ENCODE data around the gene KLK3. TPM values are rescaled to one million over a fixed set of nuclear protein-coding genes. Genes with fewer than 3 reads are reported as not detected.
"Not testable (repeated sequence)": the region's sequence is repeated elsewhere in the genome, so short reads cannot be mapped to it uniquely, and the experiment has no call there.

Gene KLK3
- total RNA-seq, 1 donor from 2014 or later: not detected

- no peak for DNase-seq
These were observed 14.8 kb downstream of the KLK3 start for GRCh38 chr19:50869479-50869878.

GRCh38 chr19:50870417-50871089, 15.8 kb downstream of the KLK3 start:
- DNase-seq: peak; percentile 38

DNA sequence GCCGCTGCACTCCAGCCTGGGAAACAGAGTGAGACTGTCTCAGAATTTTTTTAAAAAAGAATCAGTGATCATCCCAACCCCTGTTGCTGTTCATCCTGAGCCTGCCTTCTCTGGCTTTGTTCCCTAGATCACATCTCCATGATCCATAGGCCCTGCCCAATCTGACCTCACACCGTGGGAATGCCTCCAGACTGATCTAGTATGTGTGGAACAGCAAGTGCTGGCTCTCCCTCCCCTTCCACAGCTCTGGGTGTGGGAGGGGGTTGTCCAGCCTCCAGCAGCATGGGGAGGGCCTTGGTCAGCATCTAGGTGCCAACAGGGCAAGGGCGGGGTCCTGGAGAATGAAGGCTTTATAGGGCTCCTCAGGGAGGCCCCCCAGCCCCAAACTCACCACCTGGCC, 18.3 kb downstream of the KLK3 start, which contains the start of gene KLK2:
Gene KLK2, plus strand, starts transcription at position 384 of the 400 bp plus-strand sequence. CDS start 35 bp downstream, outside the sequence.
- no peak for DNase-seq

- DNase-seq: no peak
These were observed 19.5 kb downstream of the KLK3 start for GRCh38 chr19:50874211-50874610.

DNA sequence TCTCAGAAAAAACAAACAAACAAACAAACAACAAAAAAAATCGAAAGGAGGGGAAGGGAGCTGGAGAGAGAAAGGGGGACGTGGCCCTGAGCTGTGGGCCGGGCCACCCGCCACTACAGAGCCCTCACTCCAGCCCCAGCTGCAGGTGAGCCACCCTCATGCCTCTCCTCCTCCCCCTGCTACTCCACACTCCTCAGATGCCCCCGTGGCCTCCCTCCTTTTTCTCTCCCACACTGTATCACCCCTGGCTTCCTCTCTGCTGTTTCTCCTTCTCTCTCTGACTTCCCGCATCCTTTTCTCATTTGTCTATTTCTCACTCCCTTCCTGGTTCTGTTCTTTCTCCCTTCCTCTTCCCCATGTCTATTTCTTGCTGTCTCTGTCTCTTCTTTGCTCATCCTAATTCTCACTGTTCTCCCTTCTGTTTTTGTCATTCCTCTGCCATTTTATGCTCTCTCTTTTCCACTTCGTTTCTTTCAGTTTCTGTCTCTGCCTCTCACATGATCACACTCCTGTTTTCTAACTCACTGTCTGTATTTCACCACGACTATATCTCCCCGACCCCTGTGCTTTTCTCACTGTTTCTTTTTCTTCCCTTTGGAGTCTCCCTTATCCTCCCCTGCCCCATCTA, 21.2 kb downstream of the KLK3 start:
- DNase-seq: no peak

GRCh38 chr19:50876456-50876855, 21.7 kb downstream of the KLK3 start:
- DNase-seq: no peak

DNA sequence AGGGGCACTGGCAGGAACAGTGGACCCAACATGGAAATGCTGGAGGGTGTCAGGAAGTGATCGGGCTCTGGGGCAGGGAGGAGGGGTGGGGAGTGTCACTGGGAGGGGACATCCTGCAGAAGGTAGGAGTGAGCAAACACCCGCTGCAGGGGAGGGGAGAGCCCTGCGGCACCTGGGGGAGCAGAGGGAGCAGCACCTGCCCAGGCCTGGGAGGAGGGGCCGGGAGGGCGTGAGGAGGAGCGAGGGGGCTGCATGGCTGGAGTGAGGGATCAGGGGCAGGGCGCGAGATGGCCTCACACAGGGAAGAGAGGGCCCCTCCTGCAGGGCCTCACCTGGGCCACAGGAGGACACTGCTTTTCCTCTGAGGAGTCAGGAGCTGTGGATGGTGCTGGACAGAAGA, 22.6 kb downstream of the KLK3 start:
- DNase-seq: no peak

DNA sequence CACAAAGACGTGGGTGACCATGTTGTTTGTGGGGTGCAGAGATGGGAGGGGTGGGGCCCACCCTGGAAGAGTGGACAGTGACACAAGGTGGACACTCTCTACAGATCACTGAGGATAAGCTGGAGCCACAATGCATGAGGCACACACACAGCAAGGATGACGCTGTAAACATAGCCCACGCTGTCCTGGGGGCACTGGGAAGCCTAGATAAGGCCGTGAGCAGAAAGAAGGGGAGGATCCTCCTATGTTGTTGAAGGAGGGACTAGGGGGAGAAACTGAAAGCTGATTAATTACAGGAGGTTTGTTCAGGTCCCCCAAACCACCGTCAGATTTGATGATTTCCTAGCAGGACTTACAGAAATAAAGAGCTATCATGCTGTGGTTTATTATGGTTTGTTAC, 24.1 kb downstream of the KLK3 start:
- DNase-seq: no peak

DNA sequence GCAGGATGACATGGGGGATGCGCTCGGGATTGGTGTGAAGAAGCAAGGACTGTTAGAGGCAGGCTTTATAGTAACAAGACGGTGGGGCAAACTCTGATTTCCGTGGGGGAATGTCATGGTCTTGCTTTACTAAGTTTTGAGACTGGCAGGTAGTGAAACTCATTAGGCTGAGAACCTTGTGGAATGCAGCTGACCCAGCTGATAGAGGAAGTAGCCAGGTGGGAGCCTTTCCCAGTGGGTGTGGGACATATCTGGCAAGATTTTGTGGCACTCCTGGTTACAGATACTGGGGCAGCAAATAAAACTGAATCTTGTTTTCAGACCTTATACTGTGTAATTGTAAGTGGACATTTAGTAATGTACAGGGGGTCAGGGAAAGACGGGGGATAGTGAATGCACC, 25.5 kb downstream of the KLK3 start:
- no peak for DNase-seq

DNA sequence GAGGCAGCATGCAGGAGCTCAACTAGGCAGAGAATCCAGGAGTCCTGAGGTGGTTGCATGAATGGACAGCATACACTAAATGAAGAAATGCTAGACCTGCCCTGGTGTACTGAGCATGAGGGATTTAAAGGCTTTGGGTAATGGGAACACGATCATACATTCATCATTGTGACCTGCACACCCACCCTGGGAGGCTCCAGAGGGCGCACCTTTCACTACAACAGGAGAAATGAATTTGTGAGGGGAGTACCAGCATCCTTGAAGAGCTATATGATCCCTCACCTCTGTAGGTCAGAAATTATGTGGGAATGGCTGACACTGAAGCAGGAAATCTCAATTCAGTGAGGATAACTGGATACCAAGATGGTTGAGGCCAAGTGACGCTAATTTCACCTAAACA, 27.5 kb downstream of the KLK3 start:
- DNase-seq: no peak

GRCh38 chr19:50889638-50890037, 34.9 kb downstream of the KLK3 start:
- no peak for DNase-seq

DNA sequence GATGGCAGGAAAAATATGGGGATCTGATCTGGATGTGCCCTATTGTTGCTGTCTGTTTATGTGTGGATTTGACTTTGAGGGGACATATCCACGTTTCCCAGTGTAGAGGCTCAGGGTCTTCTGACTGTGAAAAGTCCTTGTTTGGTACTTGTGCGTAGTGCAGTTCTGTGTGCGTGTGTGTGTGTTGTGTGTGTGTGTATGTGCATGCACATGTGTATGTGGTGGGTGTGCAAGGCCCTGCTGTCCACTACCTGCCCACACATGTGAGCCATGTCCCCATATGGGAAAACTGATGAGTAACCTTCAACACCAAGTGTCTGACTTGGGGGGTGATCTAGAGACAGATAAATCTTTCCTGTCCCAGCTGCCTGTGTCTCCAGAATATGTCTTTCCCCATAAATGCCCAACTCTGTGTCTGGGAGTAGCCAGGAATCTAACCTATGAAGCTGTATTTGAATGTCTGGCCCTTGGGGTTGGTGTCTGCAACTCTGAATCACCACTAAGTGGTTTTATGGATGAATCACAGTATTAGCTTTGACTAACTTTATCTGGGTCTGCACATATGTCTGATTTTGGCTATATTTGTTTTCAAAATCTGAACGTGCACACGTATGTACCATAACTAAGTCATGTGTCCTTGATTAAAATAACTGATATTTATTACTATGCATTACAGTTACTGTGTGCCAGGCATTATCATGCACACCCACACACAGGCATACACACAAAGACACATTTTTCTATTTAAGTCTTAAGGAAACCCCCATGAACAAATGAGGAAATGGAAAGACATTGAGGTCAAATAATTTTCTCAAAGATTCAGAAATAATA, 35.9 kb downstream of the KLK3 start:
- no peak for DNase-seq

DNA sequence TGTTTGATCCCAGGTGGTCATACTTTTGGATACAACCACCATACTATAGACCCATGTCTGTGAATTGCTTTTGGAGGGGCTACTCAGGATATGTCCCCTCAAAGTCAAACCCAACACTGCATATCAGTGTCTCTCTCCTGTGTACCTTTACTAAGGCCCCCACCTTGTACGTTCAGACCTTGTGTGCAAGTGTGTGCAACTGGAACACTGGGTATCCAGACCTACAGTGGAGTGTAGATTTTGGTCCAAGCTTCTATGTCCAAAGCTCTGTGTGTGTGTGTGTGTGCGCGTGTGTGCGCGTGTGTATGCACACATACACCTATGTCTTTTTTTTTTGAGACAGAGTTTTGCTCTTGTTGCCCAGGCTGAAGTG, 36.5 kb downstream of the KLK3 start:
- no peak for DNase-seq

GRCh38 chr19:50893047-50893736, 38.5 kb downstream of the KLK3 start:
- peak; percentile 13 for DNase-seq

DNA sequence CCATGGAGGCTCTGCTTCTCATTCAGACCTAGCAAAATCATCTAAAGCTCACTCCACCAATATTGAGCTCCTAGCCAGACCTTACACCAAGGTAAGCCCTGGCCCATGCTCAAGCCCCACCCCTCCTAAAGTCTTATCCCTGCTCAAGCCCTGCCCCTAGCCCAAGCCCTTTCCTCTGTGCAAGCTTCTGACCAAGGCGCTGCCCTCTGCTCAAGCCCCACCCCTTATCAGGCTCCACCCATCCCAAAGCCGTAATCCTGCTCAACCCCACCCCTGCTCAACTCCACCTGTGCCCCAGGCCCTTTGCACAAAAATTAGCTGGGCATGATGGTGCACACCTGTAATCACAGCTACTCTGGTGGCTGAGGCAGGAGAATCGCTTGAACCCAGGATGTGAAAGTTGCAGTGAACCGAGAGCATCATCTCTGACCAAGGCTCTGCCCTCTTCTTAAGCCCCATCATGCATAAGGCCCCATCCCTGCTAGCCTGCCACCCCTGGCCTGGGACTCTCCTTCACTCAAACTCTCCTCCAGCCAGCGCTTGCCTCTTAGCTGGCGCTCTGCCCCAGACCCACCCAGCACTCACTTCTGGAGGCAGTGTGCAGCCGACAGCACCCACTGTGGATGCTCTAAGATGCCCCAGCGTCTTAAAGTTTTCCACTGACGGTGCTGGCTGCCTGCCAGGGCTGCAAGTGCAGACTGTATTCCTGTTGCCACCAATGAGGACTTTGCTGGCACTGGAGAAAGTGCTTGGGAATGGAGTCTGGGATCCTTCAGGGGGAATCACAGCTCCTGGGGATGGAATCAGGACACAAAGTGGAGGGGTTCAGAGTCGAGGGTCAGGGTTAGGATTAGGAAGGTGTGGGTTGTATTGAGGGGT, 40.0 kb downstream of the KLK3 start:
- DNase-seq: no peak

GRCh38 chr19:50896089-50896590, 41.4 kb downstream of the KLK3 start:
- DNase-seq: not testable (repeated sequence)

GRCh38 chr19:50896591-50897190, 42.0 kb downstream of the KLK3 start:
- DNase-seq: peak; percentile 10

GRCh38 chr19:50897191-50897607, 42.5 kb downstream of the KLK3 start:
- DNase-seq: no peak

DNA sequence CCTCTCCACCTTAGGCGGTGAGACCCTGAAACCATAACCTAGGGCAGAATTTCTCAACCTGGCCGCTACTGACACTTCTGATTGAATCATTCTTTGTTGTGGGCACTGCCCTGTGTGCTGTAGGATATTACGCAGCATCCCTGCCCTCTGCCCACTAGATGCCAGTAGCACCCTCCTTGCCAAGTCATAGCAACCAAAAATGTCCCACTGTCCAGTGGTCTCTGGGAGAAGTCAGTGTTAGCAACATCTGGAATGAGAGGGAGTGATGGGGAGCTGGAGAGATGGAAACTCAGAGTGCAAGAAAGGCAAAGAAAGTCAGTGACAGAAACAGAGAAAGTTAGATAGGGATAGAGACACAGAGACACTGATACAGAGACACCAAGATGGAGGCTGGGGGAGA, 42.9 kb downstream of the KLK3 start:
- DNase-seq: no peak

DNA sequence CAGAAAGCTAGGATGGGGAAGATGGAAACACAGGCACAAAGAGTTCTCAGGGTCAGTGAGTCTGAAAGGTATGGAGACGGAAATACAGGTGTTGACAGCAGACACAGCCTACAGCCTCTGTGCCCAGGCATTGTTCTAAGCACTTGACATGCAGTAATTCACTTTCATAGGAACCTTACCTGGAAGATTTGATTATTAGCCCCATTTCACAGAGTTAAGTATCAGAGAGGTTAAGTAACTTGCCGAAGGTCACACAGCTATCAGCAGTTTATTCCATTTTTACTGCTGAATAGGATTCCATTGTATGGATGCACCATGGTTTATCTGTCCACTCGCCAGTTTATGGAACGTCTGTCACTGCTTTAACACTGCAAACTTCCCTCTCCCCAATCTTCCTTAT, 43.3 kb downstream of the KLK3 start:
- no peak for DNase-seq

GRCh38 chr19:50899569-50899968, 44.9 kb downstream of the KLK3 start:
- DNase-seq: no peak

All from dermis blood vessel endothelial cell (primary cell).